ENCODE data around the gene CCDC43. TPM values are rescaled to one million over a fixed set of nuclear protein-coding genes. Genes with fewer than 3 reads are reported as not detected.

CCDC43 gene
- total and polyA plus RNA-seq, 2 donors (not counting 3 experiments of a cell fraction or from before 2014, with no cell fraction given) = 5.9 to 31.7 TPM

GRCh38 chr17:44628243-44629188 lies 61.1 kb downstream of the CCDC43 start:
- CTCF ChIA-PET = interaction anchor here (0.7 to 1.1 kb wide), 3 partner anchors 46 to 71 kb away, joined by 3 to 4 read pairs (median 3); partner anchors contain the start of gene FZD2
- FAIRE-seq (no peak), DNase-seq (ENCODE audit: low read depth, low spot score) (peak; percentile 20)
- H3K27ac ChIP-seq (ENCODE audit: insufficient read depth, low read depth, low read length) = no peak overlapping the region
- POLR2A ChIA-PET = no interaction called here
- no peak overlapping the region for H3K4me3 ChIP-seq (replicated peaks in 1 of 3; ENCODE audit: insufficient read depth in 1 of 3, low read depth in 1 of 3, low read length in 3 of 3)
- H3K9me3 ChIP-seq (replicated peaks; ENCODE audit: control insufficient read depth, insufficient read depth, low read length) = no peaks in the 10 kb centered on the region
- no peak overlapping the region for H3K4me2 ChIP-seq (ENCODE audit: insufficient read depth, low read length)
- H3K4me1 ChIP-seq (ENCODE audit: control insufficient read depth, extremely low read depth, insufficient read depth, low read length) = no peaks in the 10 kb centered on the region
- peak overlapping the region; percentile 52 for H2AFZ ChIP-seq (ENCODE audit: low read depth, low read length)
- no peaks in the 10 kb centered on the region for H3K27me3 ChIP-seq (ENCODE audit: control insufficient read depth in 2 of 2, insufficient read depth in 2 of 2, low read length in 2 of 2)
- dilution Hi-C loops (cut with MboI; ENCODE audit: extremely low pct_ligation_motif_present, low sequenced_read_pairs) = no loop called here
- H3K9me1 ChIP-seq (replicated peaks; ENCODE audit: control insufficient read depth, extremely low read depth, insufficient read depth, low read length) = no peaks in the 10 kb centered on the region
- no peak overlapping the region for H3K9ac ChIP-seq (replicated peaks; ENCODE audit: extremely low read depth, insufficient read depth, low read length)
- H3K79me2 ChIP-seq (ENCODE audit: control insufficient read depth, insufficient read depth, low read length) = no peaks in the 10 kb centered on the region
- intact Hi-C loops (cut with micrococcal nuclease) = no loop called here
- H4K20me1 ChIP-seq (replicated peaks; ENCODE audit: control insufficient read depth, extremely low read depth, insufficient read depth, low read length) = no peaks in the 10 kb centered on the region
- BruUV-seq (replicated peaks) = no TSS peak
- TF ChIP-seq EZH2 (IDR thresholded peaks at IDR 0.05; ENCODE audit: borderline replicate concordance, low read depth, low read length, severe bottlenecking) (no peak), CTCF (IDR thresholded peaks at IDR 0.05; ENCODE audit: extremely low read depth in 1 of 2, insufficient read depth in 1 of 2, low read depth in 1 of 2, low read length in 2 of 2) (no peak), FOS (IDR thresholded peaks at IDR 0.05; ENCODE audit: borderline replicate concordance, insufficient read depth, low read length) (no peak), POLR2AphosphoS5 (IDR thresholded peaks at IDR 0.05; ENCODE audit: insufficient read depth, low read depth, low read length) (no peak), MYC (IDR thresholded peaks at IDR 0.05; ENCODE audit: low read depth, low read length) (no peak), POLR2A (IDR thresholded peaks at IDR 0.05; ENCODE audit: low read depth, low read length) (no peak), GATA2 (IDR thresholded peaks at IDR 0.05; ENCODE audit: insufficient read depth, insufficient read length, low read depth, low read length) (no peak), JUN (IDR thresholded peaks at IDR 0.05; ENCODE audit: borderline replicate concordance, insufficient read depth, insufficient read length, low read depth) (no peak)
- TF ChIP-seq, protein P1, sequence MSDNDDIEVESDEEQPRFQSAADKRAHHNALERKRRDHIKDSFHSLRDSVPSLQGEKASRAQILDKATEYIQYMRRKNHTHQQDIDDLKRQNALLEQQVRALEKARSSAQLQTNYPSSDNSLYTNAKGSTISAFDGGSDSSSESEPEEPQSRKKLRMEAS (IDR thresholded peaks at IDR 0.05; ENCODE audit: insufficient read depth, insufficient read length) = no peak
- H3K36me3 ChIP-seq (ENCODE audit: control insufficient read depth in 2 of 2, extremely low read depth in 1 of 2, insufficient read depth in 2 of 2, low read length in 2 of 2) = no peaks in the 10 kb centered on the region

Data from endothelial cell of umbilical vein (primary cell).